HepG2 (cell line): ENCODE results near the gene KDM3A. TPM values are rescaled to one million over a fixed set of nuclear protein-coding genes. Genes with fewer than 3 reads are reported as not detected.

Experiments used
- ATAC-seq: fragments of 200-7000 bp; cut with Tn5 transposase; 3 replicates; pipeline ENCODE4 v1.9.1; 2020; ENCODE audit warnings: mild to moderate bottlenecking, moderate library complexity
- BruUV-seq: library from RNA; stranded (reverse); fragments of 400-500 nt; replicated peaks from 2 replicates; lab custom pipeline; 2021; lab: Mats Ljungman, UMichigan
- CTCF ChIA-PET: fragments of 300-600 bp; formaldehyde crosslinking; extraction: SDS; loops from one replicate; lab custom pipeline; 2021; ENCODE audit warnings: low total read pairs, inconsistent platforms, low intra/inter-chr PET ratio; lab: Yijun Ruan, JAX
- POLR2A ChIA-PET: fragments of 350-600 bp; sonication (Branson Sonifier 250); formaldehyde crosslinking; loops from one replicate; lab custom pipeline; 2020; ENCODE audit warnings: antibody characterized with exemption, inconsistent platforms; lab: Yijun Ruan, JAX
- DNase-seq: peaks from one replicate; pipeline ENCODE4 v3.0.0-alpha.2; 2015; ENCODE audit warnings: low spot score
- FAIRE-seq: peaks from 3 replicates; lab custom pipeline; 2011; peaks lifted over from hg19 to GRCh38; lab: Jason Lieb, UNC
- H2AFZ ChIP-seq: one replicate; pipeline ENCODE4 v1.6.1; 2011; ENCODE audit warnings: low read length, inconsistent platforms
- H3K27ac ChIP-seq: fragments of 300-600 bp; 3 replicates; pipeline ENCODE4 v1.8.0; 2011; ENCODE audit warnings: mixed run types, mild to moderate bottlenecking, mixed read lengths, low read length, inconsistent platforms; ENCODE audit not compliant: insufficient read depth; ENCODE audit errors: extremely low read length
- H3K27me3 ChIP-seq, 2 experiments: fragments of 200-600 bp in 1 of 2; 2 replicates in 1 of 2; 3 replicates in 1 of 2; pipeline versions ENCODE4 v1.6.0 to v1.8.0; 2011; ENCODE audit warnings: low read length in 2 of 2, mild to moderate bottlenecking in 2 of 2, moderate library complexity in 2 of 2, inconsistent platforms in 1 of 2; ENCODE audit not compliant: insufficient read depth in 2 of 2, control insufficient read depth in 1 of 2
- H3K36me3 ChIP-seq, 2 experiments: fragments of 200-600 bp in 1 of 2; replicated peaks in 1 of 2; 2 replicates in 1 of 2; 3 replicates in 1 of 2; pipeline versions ENCODE4 v1.5.1 to v1.8.0; 2011; ENCODE audit warnings: low read length in 2 of 2, inconsistent platforms in 1 of 2; ENCODE audit not compliant: insufficient read depth in 2 of 2, control insufficient read depth in 1 of 2
- H3K4me1 ChIP-seq: 2 replicates; pipeline ENCODE4 v1.5.1; 2012; ENCODE audit warnings: low read length, inconsistent platforms; ENCODE audit not compliant: insufficient read depth
- H3K4me2 ChIP-seq: 2 replicates; pipeline ENCODE4 v1.6.0; 2011; ENCODE audit warnings: low read depth, low read length, inconsistent platforms
- H3K4me3 ChIP-seq, 3 experiments: fragments of 200-600 bp in 1 of 3; sonication (generic), shearing (Covaris generic) in 1 of 3; replicated peaks in 1 of 3; 2 replicates each; pipeline ENCODE4 v1.5.1; 2011 to 2016; ENCODE audit warnings: low read length in 3 of 3, inconsistent platforms in 2 of 3, low read depth in 2 of 3, mild to moderate bottlenecking in 2 of 3, control low read depth in 1 of 3, mixed read lengths in 1 of 3; ENCODE audit not compliant: insufficient read depth in 1 of 3
- H3K79me2 ChIP-seq: one replicate; pipeline ENCODE4 v1.6.1; 2011; ENCODE audit warnings: low read length, inconsistent platforms; ENCODE audit not compliant: insufficient read depth
- H3K9ac ChIP-seq: 2 replicates; pipeline ENCODE4 v1.6.0; 2011; ENCODE audit warnings: mild to moderate bottlenecking, low read depth, low read length, inconsistent platforms; ENCODE audit not compliant: insufficient read depth
- H3K9me3 ChIP-seq: 2 replicates; pipeline ENCODE4 v1.5.1; 2012; ENCODE audit warnings: mild to moderate bottlenecking, low read length
- H4K20me1 ChIP-seq: 2 replicates; pipeline ENCODE4 v1.6.0; 2011; ENCODE audit warnings: inconsistent platforms, mild to moderate bottlenecking, low read length, moderate library complexity; ENCODE audit not compliant: insufficient read depth
- ATF4 ChIP-seq, 2 experiments: fragments of 450-650 bp in 1 of 2; sonication (generic) in 1 of 2; formaldehyde crosslinking; IDR thresholded peaks; 2 replicates each; pipeline versions ENCODE4 v1.5.0 to v1.8.0; 2020 to 2022; ENCODE audit warnings: mild to moderate bottlenecking in 1 of 2, missing genetic modification reagents in 1 of 2
- E2F5 ChIP-seq: sonication (generic); formaldehyde crosslinking; conservative IDR thresholded peaks from 2 replicates; pipeline ENCODE4 v1.4.0; 2020; ENCODE audit warnings: missing genetic modification reagents
- FOSL1 ChIP-seq: sonication (generic); formaldehyde crosslinking; IDR thresholded peaks from 2 replicates; pipeline ENCODE4 v1.9.0; 2021; ENCODE audit warnings: missing genetic modification reagents, borderline replicate concordance
- FOXK1 ChIP-seq: sonication (generic); formaldehyde crosslinking; IDR thresholded peaks from 2 replicates; pipeline ENCODE4 v1.4.0; 2020; ENCODE audit warnings: low read depth, missing genetic modification reagents, borderline replicate concordance
- ONECUT2 ChIP-seq: sonication (generic); formaldehyde crosslinking; IDR thresholded peaks from 2 replicates; pipeline ENCODE4 v1.4.0; 2020; ENCODE audit warnings: missing genetic modification reagents
- RBM22 ChIP-seq: fragments of 200-400 bp; formaldehyde crosslinking; optimal IDR thresholded peaks from 2 replicates; pipeline ENCODE3; 2017; ENCODE audit warnings: mild to moderate bottlenecking, low read length, moderate library complexity
- RXRB ChIP-seq: IDR thresholded peaks from 2 replicates; pipeline ENCODE4 v1.6.1; 2016; ENCODE audit warnings: borderline replicate concordance, missing genetic modification reagents, missing compliant biosample characterization
- SETDB1 ChIP-seq: sonication (generic); formaldehyde crosslinking; IDR thresholded peaks from 2 replicates; pipeline ENCODE4 v1.5.1; 2020; ENCODE audit warnings: missing genetic modification reagents, mild to moderate bottlenecking, borderline replicate concordance
- TEAD2 ChIP-seq: sonication (generic); formaldehyde crosslinking; IDR thresholded peaks from 2 replicates; pipeline ENCODE4 v1.9.0; 2021; ENCODE audit warnings: missing genetic modification reagents
- ZNF260 ChIP-seq: sonication (generic); formaldehyde crosslinking; IDR thresholded peaks from 2 replicates; pipeline ENCODE4 v1.4.0; 2020; ENCODE audit warnings: missing genetic modification reagents, low read depth, mild to moderate bottlenecking, borderline replicate concordance
- ZNF598 ChIP-seq: sonication (generic); formaldehyde crosslinking; IDR thresholded peaks from 2 replicates; pipeline ENCODE4 v1.5.1; 2020; ENCODE audit warnings: mild to moderate bottlenecking, missing genetic modification reagents, borderline replicate concordance
- ZNF781 ChIP-seq: sonication (generic); formaldehyde crosslinking; IDR thresholded peaks from 2 replicates; pipeline ENCODE4 v1.5.1; 2020; ENCODE audit warnings: borderline replicate concordance, mild to moderate bottlenecking, missing genetic modification reagents; ENCODE audit errors: not compliant biosample characterization
- WGBS: methylation state at CpG from one replicate; pipeline ENCODE4 v1.1.6; 2017; ENCODE audit warnings: low lambda C conversion rate; 5-methylcytosine and 5-hydroxymethylcytosine counted together
- in situ Hi-C: cut with HindIII; loops from 2 replicates; pipeline ENCODE4 v1.10.0; 2017; ENCODE audit warnings: low pct_unique_long_range_greater_than_20kb; ENCODE audit not compliant: extremely low pct_ligation_motif_present
- intact Hi-C: fragments of 100-400 bp; cut with micrococcal nuclease; formaldehyde crosslinking; loops from one replicate; pipeline ENCODE4 v1.10.0; 2022; ENCODE audit not compliant: unreplicated experiment
- polyA plus RNA-seq, 8 experiments: library from polyadenylated mRNA; depleted of rRNA in 3 of 8; stranded (reverse) in 7 of 8; unstranded in 1 of 8; fragments of >200 nt; fragmentation: Illumina TruSeq in 4 of 8; extraction: Trizol in 4 of 8; gene quantifications; 2 replicates each; pipeline versions ENCODE4 v1.2.1 to v1.2.3, GENCODE V29; 2011 to 2016; ENCODE audit warnings: low read depth in 4 of 8, missing spikeins in 1 of 8, mixed read lengths in 1 of 8; ENCODE audit not compliant: insufficient read depth in 1 of 8
- total RNA-seq, 5 experiments: library from RNA; depleted of rRNA; stranded (reverse); fragments of >200 nt; fragmentation: Illumina TruSeq; extraction: Trizol; gene quantifications; 2 replicates each; pipeline ENCODE4 v1.2.3, GENCODE V29; 2016; ENCODE audit warnings: low read depth in 1 of 5

Gene KDM3A
- total and polyA plus RNA-seq, 2 of the 13 experiments (the other 11 are each of a cell fraction or from before 2014, with no cell fraction given) = 21.0 to 70.2 TPM

GRCh38 chr2:86519349-86519748 lies 78.2 kb downstream of the KDM3A start (continued):
- TF ChIP-seq FOSL1 (CRISPR knock-in tag) (no peak), FOXK1 (CRISPR knock-in tag) (no peak), ZNF781 (CRISPR knock-in tag) (no peak), RBM22 (no peak), TEAD2 (no peak), RXRB (no peak), ONECUT2 (no peak)
- TF ChIP-seq, all 625 proteins: peak for 0

- ATAC-seq (no peak), FAIRE-seq (no peak)
- Histone ChIP-seq H3K36me3 (peaks cover 2 to 11% of the 10 kb centered on the region in 2 experiments; a peak in 4 of 5 replicates), H2AFZ (no peak overlapping the region), H3K4me1 (peaks cover 5% of the 10 kb centered on the region; the same call in 1 of the 2 replicates), H3K4me3 (no peak overlapping the region), H3K4me2 (no peak overlapping the region)
- WGBS = 95% methylated on average over 1 of the region's 1 CpG
- no TSS peak for BruUV-seq
- TF ChIP-seq ATF4 (CRISPR knock-in tag; IDR thresholded peaks at IDR 0.05) (no peak), ZNF598 (no peak), SETDB1 (CRISPR knock-in tag) (0 out of 2 replicates have a peak, but pooled peaks have one; percentile 49), E2F5 (CRISPR knock-in tag) (no peak), ZNF260 (CRISPR knock-in tag) (no peak)
- TF ChIP-seq, all 625 proteins: peak for 1
- Histone ChIP-seq H3K79me2 (no peaks in the 10 kb centered on the region), H4K20me1 (no peaks in the 10 kb centered on the region; the same call in 1 of the 2 replicates), H3K27me3 (no peaks in the 10 kb centered on the region), H3K27ac (no peak overlapping the region), H3K9me3 (peaks cover 11% of the 10 kb centered on the region), H3K9ac (no peak overlapping the region)
- ChIA-PET POLR2A (no interaction called here), CTCF (no interaction called here)
- DNase-seq = no peak
- in situ Hi-C loops = no loop called here
- intact Hi-C loops = no loop called here
These were observed 79.0 kb downstream of the KDM3A start for GRCh38 chr2:86520153-86520552.
